ENCODE measurements around the gene EPHB2. TPM values are rescaled to one million over a fixed set of nuclear protein-coding genes. Genes with fewer than 3 reads are reported as not detected.

Gene EPHB2
- total and polyA plus RNA-seq, 2 of the 13 experiments (the other 11 are each of a cell fraction or from before 2014, with no cell fraction given), result 0.03 to 0.11 TPM

DNA sequence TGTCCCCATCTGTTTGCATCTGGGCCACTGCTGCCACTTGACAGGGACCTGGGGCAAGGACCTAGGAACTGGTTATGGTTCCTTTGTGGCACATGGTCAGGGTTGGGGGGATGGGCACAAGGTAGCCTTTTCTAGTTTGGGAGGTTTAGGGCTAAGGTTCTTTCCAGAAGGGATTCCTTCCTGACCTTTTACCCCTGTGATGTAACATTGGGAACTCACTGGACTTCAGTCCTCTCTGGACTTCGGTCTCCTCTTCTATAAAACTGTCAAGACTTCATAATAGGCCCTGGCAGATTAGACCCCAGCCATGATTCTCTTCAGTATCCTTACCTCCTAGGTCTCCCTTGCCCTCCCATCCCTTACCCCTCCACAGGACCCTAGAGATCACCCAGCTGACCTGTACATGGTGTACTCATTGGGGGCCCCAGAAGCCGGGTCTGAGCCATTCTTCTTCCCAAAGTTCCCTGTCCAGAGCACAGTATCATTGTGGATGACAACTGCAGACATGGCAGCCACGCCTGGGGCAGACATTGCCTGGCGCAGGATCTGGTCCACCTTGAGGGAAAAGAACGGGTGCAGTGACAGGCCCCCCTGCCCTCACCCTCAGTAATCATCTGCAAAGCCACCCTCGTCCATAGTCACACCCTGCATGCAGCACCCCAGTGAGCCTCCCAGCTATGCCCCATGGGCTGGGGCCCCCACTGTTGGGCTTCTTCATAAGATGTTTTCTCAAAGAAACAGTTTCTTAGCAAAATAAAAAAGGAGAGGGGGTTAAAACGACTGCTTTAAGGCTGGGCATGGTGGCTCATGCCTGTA is 249.1 kb downstream of the EPHB2 start:
- in situ Hi-C loops (cut with HindIII; ENCODE audit: extremely low pct_ligation_motif_present, low pct_unique_long_range_greater_than_20kb) (no loop called here), intact Hi-C loops (cut with micrococcal nuclease; ENCODE audit: unreplicated experiment) (no loop called here)
- BruUV-seq (replicated peaks), result no TSS peak
- no peak overlapping the region for H3K4me3 ChIP-seq (replicated peaks in 1 of 3; ENCODE audit: insufficient read depth in 1 of 3, low read depth in 2 of 3, low read length in 3 of 3)
- H3K4me1 ChIP-seq (ENCODE audit: insufficient read depth, low read length), result peaks cover 43% of the 10 kb centered on the region
- no peaks in the 10 kb centered on the region for H3K9me3 ChIP-seq (ENCODE audit: low read length)
- WGBS (ENCODE audit: low lambda C conversion rate), result 55% methylated on average over 4 of the region's 7 CpGs
- ATAC-seq (no peak), FAIRE-seq (no peak), DNase-seq (ENCODE audit: low spot score) (no peak)
- ChIA-PET POLR2A (no interaction called here), CTCF (ENCODE audit: low intra/inter-chr PET ratio, low total read pairs) (no interaction called here)
- no peak overlapping the region for H3K4me2 ChIP-seq (ENCODE audit: low read depth, low read length)
- H3K27ac ChIP-seq (ENCODE audit: extremely low read length, insufficient read depth, low read length), result peak overlapping the region; percentile 48
- no peaks in the 10 kb centered on the region for H4K20me1 ChIP-seq (ENCODE audit: insufficient read depth, low read length)
- H2AFZ ChIP-seq (ENCODE audit: low read length), result no peak overlapping the region
- H3K27me3 ChIP-seq (ENCODE audit: control insufficient read depth in 1 of 2, insufficient read depth in 2 of 2, low read length in 2 of 2), result no peaks in the 10 kb centered on the region
- no peaks in the 10 kb centered on the region for H3K79me2 ChIP-seq (ENCODE audit: insufficient read depth, low read length)
- H3K36me3 ChIP-seq (replicated peaks in 1 of 2; ENCODE audit: control insufficient read depth in 1 of 2, insufficient read depth in 2 of 2, low read length in 2 of 2), result no peaks in the 10 kb centered on the region
- H3K9ac ChIP-seq (ENCODE audit: insufficient read depth, low read depth, low read length), result no peak overlapping the region
- TF ChIP-seq ZBTB1 (CRISPR knock-in tag; IDR thresholded peaks at IDR 0.05; ENCODE audit: borderline replicate concordance), result no peak
- peak; percentile 28; the same call in 1 of the 2 replicates for TF ChIP-seq NCOR1 (IDR thresholded peaks at IDR 0.05; ENCODE audit: borderline replicate concordance, low read length)
- 0 out of 2 replicates have a peak, but pooled peaks have one; percentile 33 for TF ChIP-seq NR2F6 (IDR thresholded peaks at IDR 0.05)
- TF ChIP-seq NR2F6 (CRISPR knock-in tag; IDR thresholded peaks at IDR 0.05), result no peak
- TF ChIP-seq KDM2A (CRISPR knock-in tag; IDR thresholded peaks at IDR 0.05; ENCODE audit: borderline replicate concordance, low read depth), result no peak
- TF ChIP-seq ZNF124 (CRISPR knock-in tag; IDR thresholded peaks at IDR 0.05), result no peak
- TF ChIP-seq CREB3 (CRISPR knock-in tag; IDR thresholded peaks at IDR 0.05), result no peak
- 0 out of 2 replicates have a peak, but pooled peaks have one; percentile 24 for TF ChIP-seq PAXIP1 (CRISPR knock-in tag; conservative IDR thresholded peaks at IDR 0.05)
- no peak for TF ChIP-seq FOXP4 (CRISPR knock-in tag; IDR thresholded peaks at IDR 0.05)
- TF ChIP-seq SIX4 (CRISPR knock-in tag; IDR thresholded peaks at IDR 0.05), result no peak
- no peak for TF ChIP-seq SNAI1 (CRISPR knock-in tag; IDR thresholded peaks at IDR 0.05; ENCODE audit: borderline replicate concordance)
- TF ChIP-seq KDM5B (CRISPR knock-in tag; IDR thresholded peaks at IDR 0.05; ENCODE audit: borderline replicate concordance), result no peak
- TF ChIP-seq REPIN1 (CRISPR knock-in tag; IDR thresholded peaks at IDR 0.05; ENCODE audit: borderline replicate concordance, low read depth), result no peak
- TF ChIP-seq ZNF510 (CRISPR knock-in tag; IDR thresholded peaks at IDR 0.05; ENCODE audit: low read depth), result no peak
- no peak for TF ChIP-seq ZNF605 (CRISPR knock-in tag; IDR thresholded peaks at IDR 0.05)
- TF ChIP-seq HNRNPUL1 (IDR thresholded peaks at IDR 0.05; ENCODE audit: low read depth, low read length), result no peak
- no peak for TF ChIP-seq KDM5A (IDR thresholded peaks at IDR 0.05; ENCODE audit: borderline replicate concordance, low read length)
- no peak for TF ChIP-seq IRF1 (CRISPR knock-in tag; IDR thresholded peaks at IDR 0.05; ENCODE audit: low read depth)

Measured in HepG2 (cell line).